Testis (tissue), 2 donors: ENCODE measurements around the gene SF3B6.

Source experiments
- POLR2A ChIP-seq: fragments of 450-650 bp; IDR thresholded peaks from one replicate; pipeline ENCODE4 v1.6.1; 2017; ENCODE audit warnings: antibody characterized with exemption, mild to moderate bottlenecking, moderate library complexity
- TF ChIP-seq, protein P1 (sequence below), 3 experiments: fragments of 450-650 bp in 2 of 3; fragments of 200-600 bp in 1 of 3; sonication (generic) in 1 of 3; IDR thresholded peaks; one replicate each; pipeline ENCODE4 v1.5.1; 2016 to 2019; ENCODE audit warnings: antibody characterized with exemption in 3 of 3, mild to moderate bottlenecking in 2 of 3, moderate library complexity in 1 of 3

DNA sequence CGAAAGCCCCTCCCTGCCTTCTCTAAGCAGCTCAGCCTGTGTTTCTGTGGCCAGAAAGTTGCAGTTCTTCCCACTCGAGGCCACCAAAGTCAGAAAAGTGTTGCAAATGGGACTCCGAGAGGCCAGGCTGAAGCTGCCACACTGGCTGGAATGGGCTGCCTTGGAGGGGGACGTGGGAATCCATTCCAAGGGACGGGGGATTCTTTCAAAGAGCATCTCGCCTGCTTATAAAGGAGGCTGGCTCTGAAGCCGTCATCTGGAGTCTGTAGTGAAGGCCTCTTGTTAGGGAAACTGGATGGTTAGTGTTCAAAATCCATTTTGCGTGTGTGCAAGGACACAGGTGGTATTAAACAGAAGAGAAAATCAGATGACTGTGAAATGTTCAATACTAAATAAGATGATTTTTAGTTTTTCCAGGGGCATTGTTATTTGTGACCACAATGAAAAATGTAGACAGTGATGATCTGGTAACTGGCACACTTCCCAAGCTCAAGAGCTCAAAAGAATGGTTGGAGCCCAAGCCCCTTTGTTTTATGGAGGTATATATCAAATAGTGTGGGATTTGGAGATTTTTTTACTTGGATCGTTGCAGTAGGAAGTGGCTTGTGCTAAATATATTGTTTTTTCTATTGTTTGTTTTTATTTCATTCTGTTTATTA lies 47.9 kb upstream of the SF3B6 start:
- TF ChIP-seq, protein P1, sequence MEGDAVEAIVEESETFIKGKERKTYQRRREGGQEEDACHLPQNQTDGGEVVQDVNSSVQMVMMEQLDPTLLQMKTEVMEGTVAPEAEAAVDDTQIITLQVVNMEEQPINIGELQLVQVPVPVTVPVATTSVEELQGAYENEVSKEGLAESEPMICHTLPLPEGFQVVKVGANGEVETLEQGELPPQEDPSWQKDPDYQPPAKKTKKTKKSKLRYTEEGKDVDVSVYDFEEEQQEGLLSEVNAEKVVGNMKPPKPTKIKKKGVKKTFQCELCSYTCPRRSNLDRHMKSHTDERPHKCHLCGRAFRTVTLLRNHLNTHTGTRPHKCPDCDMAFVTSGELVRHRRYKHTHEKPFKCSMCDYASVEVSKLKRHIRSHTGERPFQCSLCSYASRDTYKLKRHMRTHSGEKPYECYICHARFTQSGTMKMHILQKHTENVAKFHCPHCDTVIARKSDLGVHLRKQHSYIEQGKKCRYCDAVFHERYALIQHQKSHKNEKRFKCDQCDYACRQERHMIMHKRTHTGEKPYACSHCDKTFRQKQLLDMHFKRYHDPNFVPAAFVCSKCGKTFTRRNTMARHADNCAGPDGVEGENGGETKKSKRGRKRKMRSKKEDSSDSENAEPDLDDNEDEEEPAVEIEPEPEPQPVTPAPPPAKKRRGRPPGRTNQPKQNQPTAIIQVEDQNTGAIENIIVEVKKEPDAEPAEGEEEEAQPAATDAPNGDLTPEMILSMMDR (IDR thresholded peaks at IDR 0.05), result no peak
- TF ChIP-seq POLR2A, result no peak
